Keratinocyte (primary cell): Measurements from ENCODE around the gene XPO4. TPM values are rescaled to one million over a fixed set of nuclear protein-coding genes. Genes with fewer than 3 reads are reported as not detected.

ENCODE experiments used
- DNase-seq: peaks from one replicate; pipeline ENCODE4 v3.0.0-alpha.2; 2011; ENCODE audit warnings: low read depth, missing footprints, low spot score
- FAIRE-seq: peaks from 2 replicates; lab custom pipeline; 2011; peaks lifted over from hg19 to GRCh38; lab: Jason Lieb, UNC
- H2AFZ ChIP-seq: 2 replicates; pipeline ENCODE4 v1.6.0; 2012; ENCODE audit warnings: low read length, control low read depth, inconsistent platforms; ENCODE audit not compliant: control insufficient read depth
- H3K27ac ChIP-seq: 2 replicates; pipeline ENCODE4 v1.5.1; 2011; ENCODE audit warnings: low read length; ENCODE audit not compliant: control insufficient read depth, insufficient read depth
- H3K27me3 ChIP-seq: 3 replicates; pipeline ENCODE4 v1.6.0; 2011; ENCODE audit warnings: low read length; ENCODE audit not compliant: control insufficient read depth, insufficient read depth; ENCODE audit errors: extremely low read depth
- H3K36me3 ChIP-seq, 2 experiments: 2 replicates in 1 of 2; 3 replicates in 1 of 2; pipeline ENCODE4 v1.5.1; 2011; ENCODE audit warnings: low read length in 2 of 2, mild to moderate bottlenecking in 1 of 2; ENCODE audit not compliant: control insufficient read depth in 2 of 2, insufficient read depth in 2 of 2; ENCODE audit errors: extremely low read depth in 1 of 2
- H3K4me1 ChIP-seq: 3 replicates; pipeline ENCODE4 v1.5.1; 2011; ENCODE audit warnings: low read length; ENCODE audit not compliant: control insufficient read depth, insufficient read depth; ENCODE audit errors: extremely low read depth
- H3K4me2 ChIP-seq: 3 replicates; pipeline ENCODE4 v1.6.0; 2011; ENCODE audit warnings: low read depth, low read length; ENCODE audit not compliant: control insufficient read depth, insufficient read depth; ENCODE audit errors: extremely low read depth
- H3K4me3 ChIP-seq, 3 experiments: fragments of 200-600 bp in 1 of 3; sonication (generic) in 1 of 3; 2 replicates in 2 of 3; 3 replicates in 1 of 3; pipeline ENCODE4 v1.5.1; 2011 to 2016; ENCODE audit warnings: low read length in 3 of 3, mild to moderate bottlenecking in 3 of 3, control low read depth in 2 of 3, inconsistent platforms in 1 of 3, low read depth in 1 of 3, mixed read lengths in 1 of 3, mixed run types in 1 of 3, moderate library complexity in 1 of 3; ENCODE audit not compliant: control insufficient read depth in 2 of 3, insufficient read depth in 2 of 3; ENCODE audit errors: extremely low read depth in 1 of 3
- H3K79me2 ChIP-seq: 2 replicates; pipeline ENCODE4 v1.6.0; 2012; ENCODE audit warnings: low read length; ENCODE audit not compliant: control insufficient read depth, insufficient read depth
- H3K9ac ChIP-seq: 3 replicates; pipeline ENCODE4 v1.6.0; 2011; ENCODE audit warnings: low read length; ENCODE audit not compliant: control insufficient read depth, insufficient read depth; ENCODE audit errors: extremely low read depth
- H3K9me1 ChIP-seq: 3 replicates; pipeline ENCODE4 v1.6.0; 2011; ENCODE audit warnings: low read length; ENCODE audit not compliant: control insufficient read depth, insufficient read depth; ENCODE audit errors: extremely low read depth
- H3K9me3 ChIP-seq: 2 replicates; pipeline ENCODE4 v1.5.1; 2012; ENCODE audit warnings: low read depth, low read length; ENCODE audit not compliant: control insufficient read depth
- H4K20me1 ChIP-seq: 3 replicates; pipeline ENCODE4 v1.6.0; 2011; ENCODE audit warnings: low read length; ENCODE audit not compliant: control insufficient read depth, insufficient read depth; ENCODE audit errors: extremely low read depth
- CTCF ChIP-seq, 3 experiments: IDR thresholded peaks in 1 of 3; conservative IDR thresholded peaks in 1 of 3; optimal IDR thresholded peaks in 1 of 3; 2 replicates in 2 of 3; 3 replicates in 1 of 3; pipeline versions ENCODE3 to v1.5.1; 2011; ENCODE audit warnings: low read length in 3 of 3, mild to moderate bottlenecking in 3 of 3, moderate library complexity in 2 of 3, control low read depth in 1 of 3, inconsistent platforms in 1 of 3; ENCODE audit not compliant: insufficient read depth in 2 of 3; ENCODE audit errors: extremely low read depth in 1 of 3
- EZH2 ChIP-seq: IDR thresholded peaks from one replicate; pipeline ENCODE4 v1.6.1; 2012; ENCODE audit warnings: inconsistent platforms, mild to moderate bottlenecking, low read length, moderate library complexity
- dilution Hi-C: fragments of 300-500 bp; cut with MboI; formaldehyde crosslinking; loops from one replicate; pipeline ENCODE4 v1.7.0; 2020; ENCODE audit warnings: low sequenced_read_pairs; ENCODE audit not compliant: extremely low pct_ligation_motif_present
- polyA plus RNA-seq, 5 experiments: library from polyadenylated mRNA; depleted of rRNA in 3 of 5; stranded (reverse) in 3 of 5; stranded (forward) in 1 of 5; unstranded in 1 of 5; fragments of >200 nt; gene quantifications; 1 replicate in 1 of 5; 2 replicates in 3 of 5; 3 replicates in 1 of 5; pipeline versions ENCODE4 v1.2.1 to v1.2.3, GENCODE V29; 2011 to 2012; ENCODE audit warnings: missing spikeins in 2 of 5, low read depth in 1 of 5, low replicate concordance in 1 of 5

The XPO4 gene
- polyA plus RNA-seq, 1 donor (not counting 4 experiments of a cell fraction or from before 2014, with no cell fraction given): 16.5 TPM

- dilution Hi-C loops: no loop called here
Measured at GRCh38 chr13:20789665-20790064, 112.9 kb downstream of the XPO4 start.

GRCh38 chr13:20788312-20788711 lies 114.2 kb downstream of the XPO4 start:
- no peak for DNase-seq
- no peak overlapping the region for H2AFZ ChIP-seq
- no peak for FAIRE-seq
- no peaks in the 10 kb centered on the region for H3K27me3 ChIP-seq
- no peaks in the 10 kb centered on the region for H4K20me1 ChIP-seq
- H3K4me2 ChIP-seq: no peak overlapping the region
- no peak for TF ChIP-seq CTCF (optimal IDR thresholded peaks at IDR 0.05 in 1 of 3, IDR thresholded peaks at IDR 0.05 in 1 of 3, conservative IDR thresholded peaks at IDR 0.05 in 1 of 3; ENCODE audit: extremely low read depth in 1 of 3, insufficient read depth in 2 of 3, low read length in 3 of 3)
- TF ChIP-seq EZH2: no peak
- H3K27ac ChIP-seq: no peak overlapping the region
- no peak overlapping the region for H3K9ac ChIP-seq
- H3K79me2 ChIP-seq: no peaks in the 10 kb centered on the region
- peaks cover 2% of the 10 kb centered on the region for H3K9me1 ChIP-seq
- no peaks in the 10 kb centered on the region for H3K4me1 ChIP-seq
- H3K4me3 ChIP-seq: no peak overlapping the region
- peaks cover 5 to 14% of the 10 kb centered on the region in 2 experiments for H3K36me3 ChIP-seq
- H3K9me3 ChIP-seq: no peaks in the 10 kb centered on the region
- dilution Hi-C loops: no loop called here

More at GRCh38 chr13:20789665-20790064, 112.9 kb downstream of the XPO4 start:
- Histone ChIP-seq H3K4me1 (peaks cover 3% of the 10 kb centered on the region), H4K20me1 (no peaks in the 10 kb centered on the region), H3K4me3 (no peak overlapping the region), H3K4me2 (no peak overlapping the region), H2AFZ (no peak overlapping the region), H3K27ac (no peak overlapping the region), H3K9me3 (no peaks in the 10 kb centered on the region), H3K9ac (no peak overlapping the region), H3K36me3 (peaks cover 5 to 14% of the 10 kb centered on the region in 2 experiments), H3K9me1 (peaks cover 2% of the 10 kb centered on the region), H3K27me3 (no peaks in the 10 kb centered on the region), H3K79me2 (no peaks in the 10 kb centered on the region)
- DNase-seq (no peak), FAIRE-seq (no peak)
- TF ChIP-seq CTCF (optimal IDR thresholded peaks at IDR 0.05 in 1 of 3, IDR thresholded peaks at IDR 0.05 in 1 of 3, conservative IDR thresholded peaks at IDR 0.05 in 1 of 3; ENCODE audit: extremely low read depth in 1 of 3, insufficient read depth in 2 of 3, low read length in 3 of 3) (no peak), EZH2 (no peak)
